K562 (cell line): Measurements from ENCODE around the gene CENPQ. TPM values are rescaled to one million over a fixed set of nuclear protein-coding genes. Genes with fewer than 3 reads are reported as not detected.

Source experiments
- ATAC-seq: fragments of 200-7000 bp; cut with Tn5 transposase; 3 replicates; pipeline ENCODE4 v1.9.1; 2020; ENCODE audit warnings: moderate library complexity
- BruUV-seq: library from RNA; stranded (reverse); fragments of 400-500 nt; replicated peaks from 2 replicates; lab custom pipeline; 2021; lab: Mats Ljungman, UMichigan
- CTCF ChIA-PET: fragments of 300-600 bp; formaldehyde crosslinking; extraction: SDS; loops from one replicate; lab custom pipeline; 2021; ENCODE audit warnings: low intra/inter-chr PET ratio; lab: Yijun Ruan, JAX
- POLR2A ChIA-PET: fragments of 300-600, 350-650 bp; sonication (Branson Sonifier 250); formaldehyde crosslinking; extraction: SDS; loops from one replicate; lab custom pipeline; 2021; ENCODE audit warnings: antibody characterized with exemption, inconsistent platforms; lab: Yijun Ruan, JAX
- DNase-seq, 4 experiments: peaks; one replicate each; pipeline versions ENCODE4 v3.0.0 to v3.0.0-alpha.2; 2011 to 2018; ENCODE audit warnings: low spot score in 3 of 4, mixed read lengths in 3 of 4; ENCODE audit errors: extremely low read depth in 1 of 4
- FAIRE-seq: peaks from 2 replicates; lab custom pipeline; 2011; peaks lifted over from hg19 to GRCh38; lab: Jason Lieb, UNC
- H2AFZ ChIP-seq: 2 replicates; pipeline ENCODE4 v1.6.0; 2011; ENCODE audit warnings: low read depth, low read length, control low read depth, inconsistent platforms
- H3K27ac ChIP-seq: fragments of 200-600 bp; 3 replicates; pipeline ENCODE4 v1.8.0; 2011; ENCODE audit warnings: low read depth, mild to moderate bottlenecking, control low read depth, inconsistent platforms, low read length, moderate library complexity, mixed read lengths; ENCODE audit errors: extremely low read depth
- H3K27me3 ChIP-seq, 2 experiments: fragments of 300-600 bp in 1 of 2; 2 replicates in 1 of 2; 3 replicates in 1 of 2; pipeline versions ENCODE4 v1.6.0 to v1.8.0; 2011; ENCODE audit warnings: inconsistent platforms in 2 of 2, low read length in 2 of 2, mild to moderate bottlenecking in 1 of 2, mixed read lengths in 1 of 2, moderate library complexity in 1 of 2; ENCODE audit not compliant: control insufficient read depth in 2 of 2, insufficient read depth in 2 of 2
- H3K36me3 ChIP-seq: fragments of 300-600 bp; 3 replicates; pipeline ENCODE4 v1.8.0; 2011; ENCODE audit warnings: mild to moderate bottlenecking, low read length, inconsistent platforms; ENCODE audit not compliant: control insufficient read depth, insufficient read depth
- H3K4me1 ChIP-seq, 2 experiments: fragments of 200-600 bp in 1 of 2; replicated peaks in 1 of 2; 2 replicates in 1 of 2; 3 replicates in 1 of 2; pipeline versions ENCODE4 v1.5.1 to v1.8.0; 2011; ENCODE audit warnings: inconsistent platforms in 2 of 2, low read length in 2 of 2, mild to moderate bottlenecking in 1 of 2, mixed read lengths in 1 of 2, moderate library complexity in 1 of 2; ENCODE audit not compliant: control insufficient read depth in 2 of 2, insufficient read depth in 2 of 2
- H3K4me2 ChIP-seq: 2 replicates; pipeline ENCODE4 v1.6.1; 2011; ENCODE audit warnings: low read length, control low read depth, inconsistent platforms, mixed read lengths; ENCODE audit not compliant: insufficient read depth
- H3K4me3 ChIP-seq: fragments of 200-600 bp; sonication (generic), shearing (Covaris generic); 2 replicates; pipeline ENCODE4 v1.5.1; 2016; ENCODE audit warnings: control low read depth, inconsistent platforms
- H3K79me2 ChIP-seq: fragments of 200-600 bp; 3 replicates; pipeline ENCODE4 v1.8.0; 2011; ENCODE audit warnings: low read length, inconsistent platforms; ENCODE audit not compliant: control insufficient read depth, insufficient read depth
- H3K9ac ChIP-seq, 2 experiments: 2 replicates each; pipeline versions ENCODE4 v1.6.0 to v1.6.1; 2011; ENCODE audit warnings: low read depth in 2 of 2, low read length in 2 of 2, control low read depth in 1 of 2, inconsistent platforms in 1 of 2, mild to moderate bottlenecking in 1 of 2, mixed read lengths in 1 of 2; ENCODE audit not compliant: insufficient read depth in 1 of 2
- H3K9me1 ChIP-seq: one replicate; pipeline ENCODE4 v1.6.0; 2011; ENCODE audit warnings: inconsistent platforms, mild to moderate bottlenecking, low read length, moderate library complexity; ENCODE audit not compliant: control insufficient read depth, insufficient read depth
- H3K9me3 ChIP-seq: replicated peaks from 2 replicates; pipeline ENCODE4 v1.5.1; 2011; ENCODE audit warnings: low read depth, low read length, inconsistent platforms; ENCODE audit not compliant: control insufficient read depth, insufficient read depth
- H4K20me1 ChIP-seq: replicated peaks from 2 replicates; pipeline ENCODE4 v1.6.1; 2011; ENCODE audit warnings: low read length, inconsistent platforms, mixed read lengths; ENCODE audit not compliant: control insufficient read depth, insufficient read depth
- ELK3 ChIP-seq: fragments of 450-650 bp; formaldehyde crosslinking; IDR thresholded peaks from 2 replicates; pipeline ENCODE4 v1.4.0; 2020; ENCODE audit warnings: mild to moderate bottlenecking
- NR1H2 ChIP-seq: sonication (generic); formaldehyde crosslinking; IDR thresholded peaks from 2 replicates; pipeline ENCODE4 v1.4.0; 2020; ENCODE audit warnings: mild to moderate bottlenecking, missing genetic modification reagents
- RBM14 ChIP-seq: fragments of 200-400 bp; formaldehyde crosslinking; IDR thresholded peaks from 2 replicates; pipeline ENCODE4 v1.6.1; 2018; ENCODE audit warnings: low read depth, mild to moderate bottlenecking, low read length, moderate library complexity, borderline replicate concordance; ENCODE audit not compliant: insufficient read depth
- SLC30A9 ChIP-seq: fragments of 250-450 bp; sonication (Bioruptor Pico); IDR thresholded peaks from 2 replicates; pipeline ENCODE4 v1.8.0; 2022; ENCODE audit warnings: mild to moderate bottlenecking, moderate library complexity
- ZBTB49 ChIP-seq: sonication (generic); formaldehyde crosslinking; IDR thresholded peaks from 2 replicates; pipeline ENCODE4 v1.8.0; 2022; ENCODE audit warnings: missing genetic modification reagents, mild to moderate bottlenecking, borderline replicate concordance
- ZBTB9 ChIP-seq: fragments of 450-650 bp; formaldehyde crosslinking; IDR thresholded peaks from 2 replicates; pipeline ENCODE4 v1.4.0; 2020; ENCODE audit warnings: mild to moderate bottlenecking, moderate library complexity
- WGBS: fragments of 100-300 bp; shearing (Covaris generic); methylation state at CpG from one replicate; pipeline ENCODE4 v1.1.6; 2016; ENCODE audit warnings: low coverage, mixed read lengths; ENCODE audit not compliant: insufficient coverage; ENCODE audit errors: missing lambda C conversion rate; 5-methylcytosine and 5-hydroxymethylcytosine counted together
- in situ Hi-C: fragments of 300-500 bp; cut with MboI; formaldehyde crosslinking; loops from 4 replicates; pipeline ENCODE4 v1.15.0; 2018; ENCODE audit warnings: inconsistent platforms, mixed read lengths
- intact Hi-C: fragments of 100-400 bp; cut with micrococcal nuclease; formaldehyde crosslinking; loops from 2 replicates; pipeline ENCODE4 v1.14.2; 2022
- polyA plus RNA-seq, 8 experiments: library from polyadenylated mRNA; depleted of rRNA in 4 of 8; stranded (reverse) in 5 of 8; unstranded in 3 of 8; fragments of >200 nt; fragmentation: Nextera tagmentation in 2 of 8; fragmentation: Illumina TruSeq in 1 of 8; extraction: Ambion mirVana in 2 of 8; extraction: Trizol in 1 of 8; gene quantifications; 2 replicates each; pipeline versions ENCODE4 v1.2.1 to v1.2.3, GENCODE V29; 2011 to 2014; ENCODE audit warnings: inconsistent platforms in 1 of 8, missing spikeins in 1 of 8
- total RNA-seq, 7 experiments: library from RNA; depleted of rRNA in 6 of 7; stranded (reverse); fragments of >200 nt in 6 of 7; fragmentation: Illumina TruSeq in 2 of 7; extraction: Trizol in 2 of 7; gene quantifications; 2 replicates each; pipeline versions ENCODE4 v1.2.1 to v1.2.3, GENCODE V29; 2011 to 2021; ENCODE audit warnings: low replicate concordance in 1 of 7

Gene CENPQ
- total and polyA plus RNA-seq, 9 of the 15 experiments (the other 6 are each of a cell fraction or from before 2014, with no cell fraction given), result 12.7 to 48.3 (median 26.4) TPM

- intact Hi-C loops (no loop called here), in situ Hi-C loops (no loop called here)
- CTCF ChIA-PET, result no interaction called here
These were observed 54.7 kb downstream of the CENPQ start for GRCh38 chr6:49517919-49518318.

More at GRCh38 chr6:49517919-49518318, 54.7 kb downstream of the CENPQ start:
- Histone ChIP-seq H3K4me3 (no peak overlapping the region), H3K27ac (no peak overlapping the region), H3K4me1 (no peaks in the 10 kb centered on the region), H3K4me2 (no peak overlapping the region), H3K36me3 (no peaks in the 10 kb centered on the region), H3K9me1 (no peaks in the 10 kb centered on the region), H3K79me2 (no peaks in the 10 kb centered on the region), H3K27me3 (no peaks in the 10 kb centered on the region), H2AFZ (no peak overlapping the region), H3K9me3 (no peaks in the 10 kb centered on the region), H4K20me1 (no peaks in the 10 kb centered on the region), H3K9ac (no peak overlapping the region)
- FAIRE-seq (no peak), DNase-seq (no peak), ATAC-seq (no peak)
- POLR2A ChIA-PET, result interaction anchor here (1.0 kb wide), 2 partner anchors 15 to 71 kb away, joined by 3 to 4 read pairs; no protein-coding TSS in a partner anchor
- no TSS peak for BruUV-seq
- 29% methylated on average over 2 of the region's 2 CpGs for WGBS
- TF ChIP-seq SLC30A9 (CRISPR knock-in tag) (no peak), NR1H2 (CRISPR knock-in tag) (no peak), ZBTB49 (no peak), ELK3 (CRISPR knock-in tag) (no peak), ZBTB9 (CRISPR knock-in tag) (no peak), RBM14 (no peak)
